ENCODE measurements around the gene LIMS2. TPM values are rescaled to one million over a fixed set of nuclear protein-coding genes. Genes with fewer than 3 reads are reported as not detected.

Gene LIMS2
- total and polyA plus RNA-seq, 2 donors (not counting 3 experiments of a cell fraction or from before 2014, with no cell fraction given), result 48.3 to 55.6 TPM

GRCh38 chr2:127597046-127597983, 78.0 kb downstream of the LIMS2 start:
- POLR2A ChIA-PET, result no interaction called here
- H3K4me1 ChIP-seq (ENCODE audit: control insufficient read depth, extremely low read depth, insufficient read depth, low read length), result peaks cover 9% of the 10 kb centered on the region
- H3K36me3 ChIP-seq (ENCODE audit: control insufficient read depth in 2 of 2, extremely low read depth in 1 of 2, insufficient read depth in 2 of 2, low read length in 2 of 2), result no peaks in the 10 kb centered on the region
- no peaks in the 10 kb centered on the region for H3K27me3 ChIP-seq (ENCODE audit: control insufficient read depth in 2 of 2, insufficient read depth in 2 of 2, low read length in 2 of 2)
- CTCF ChIA-PET, result no interaction called here
- FAIRE-seq (no peak), DNase-seq (ENCODE audit: low read depth, low spot score) (no peak)
- no peaks in the 10 kb centered on the region for H4K20me1 ChIP-seq (replicated peaks; ENCODE audit: control insufficient read depth, extremely low read depth, insufficient read depth, low read length)
- dilution Hi-C loops (cut with MboI; ENCODE audit: extremely low pct_ligation_motif_present, low sequenced_read_pairs), result no loop called here
- H3K27ac ChIP-seq (ENCODE audit: insufficient read depth, low read depth, low read length), result no peak overlapping the region
- intact Hi-C loops (cut with micrococcal nuclease), result loop anchor here (10.0 kb wide), 1 partner anchor 257 kb away; the partner anchor contains the start of gene POLR2D
- no peak overlapping the region for H3K4me3 ChIP-seq (replicated peaks in 1 of 3; ENCODE audit: insufficient read depth in 1 of 3, low read depth in 1 of 3, low read length in 3 of 3)
- no peaks in the 10 kb centered on the region for H3K9me3 ChIP-seq (replicated peaks; ENCODE audit: control insufficient read depth, insufficient read depth, low read length)
- no peak overlapping the region for H3K4me2 ChIP-seq (ENCODE audit: insufficient read depth, low read length)
- H3K79me2 ChIP-seq (ENCODE audit: control insufficient read depth, insufficient read depth, low read length), result no peaks in the 10 kb centered on the region
- H3K9ac ChIP-seq (replicated peaks; ENCODE audit: extremely low read depth, insufficient read depth, low read length), result no peak overlapping the region
- H2AFZ ChIP-seq (ENCODE audit: low read depth, low read length), result no peak overlapping the region
- TF ChIP-seq MAX (IDR thresholded peaks at IDR 0.05; ENCODE audit: insufficient read depth, insufficient read length) (no peak), GATA2 (IDR thresholded peaks at IDR 0.05; ENCODE audit: insufficient read depth, insufficient read length, low read depth, low read length) (no peak), POLR2AphosphoS5 (IDR thresholded peaks at IDR 0.05; ENCODE audit: insufficient read depth, low read depth, low read length) (no peak), EZH2 (IDR thresholded peaks at IDR 0.05; ENCODE audit: borderline replicate concordance, low read depth, low read length, severe bottlenecking) (no peak)
- TF ChIP-seq, protein P1, sequence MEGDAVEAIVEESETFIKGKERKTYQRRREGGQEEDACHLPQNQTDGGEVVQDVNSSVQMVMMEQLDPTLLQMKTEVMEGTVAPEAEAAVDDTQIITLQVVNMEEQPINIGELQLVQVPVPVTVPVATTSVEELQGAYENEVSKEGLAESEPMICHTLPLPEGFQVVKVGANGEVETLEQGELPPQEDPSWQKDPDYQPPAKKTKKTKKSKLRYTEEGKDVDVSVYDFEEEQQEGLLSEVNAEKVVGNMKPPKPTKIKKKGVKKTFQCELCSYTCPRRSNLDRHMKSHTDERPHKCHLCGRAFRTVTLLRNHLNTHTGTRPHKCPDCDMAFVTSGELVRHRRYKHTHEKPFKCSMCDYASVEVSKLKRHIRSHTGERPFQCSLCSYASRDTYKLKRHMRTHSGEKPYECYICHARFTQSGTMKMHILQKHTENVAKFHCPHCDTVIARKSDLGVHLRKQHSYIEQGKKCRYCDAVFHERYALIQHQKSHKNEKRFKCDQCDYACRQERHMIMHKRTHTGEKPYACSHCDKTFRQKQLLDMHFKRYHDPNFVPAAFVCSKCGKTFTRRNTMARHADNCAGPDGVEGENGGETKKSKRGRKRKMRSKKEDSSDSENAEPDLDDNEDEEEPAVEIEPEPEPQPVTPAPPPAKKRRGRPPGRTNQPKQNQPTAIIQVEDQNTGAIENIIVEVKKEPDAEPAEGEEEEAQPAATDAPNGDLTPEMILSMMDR (IDR thresholded peaks at IDR 0.05; ENCODE audit: extremely low read depth in 1 of 2, insufficient read depth in 1 of 2, low read depth in 1 of 2, low read length in 2 of 2), result no peak
- BruUV-seq (replicated peaks), result no TSS peak
- no peaks in the 10 kb centered on the region for H3K9me1 ChIP-seq (replicated peaks; ENCODE audit: control insufficient read depth, extremely low read depth, insufficient read depth, low read length)
